Progenitor cell of endocrine pancreas (in vitro differentiated cells): ENCODE data around the gene KPNB1. TPM values are rescaled to one million over a fixed set of nuclear protein-coding genes. Genes with fewer than 3 reads are reported as not detected.
A peak's percentile ranks its signal among the peaks of the same experiment; 100 is the strongest.

Source experiments
- DNase-seq: peaks from one replicate; pipeline ENCODE4 v3.0.0; 2021; ENCODE audit warnings: low spot score; ENCODE audit not compliant: unreplicated experiment
- H3K27ac Mint-ChIP-seq: 2 replicates; pipeline ENCODE4 v1.8.0; 2021; ENCODE audit warnings: mild to moderate bottlenecking, moderate library complexity, mixed read lengths
- H3K27me3 Mint-ChIP-seq: 2 replicates; pipeline ENCODE4 v1.8.0; 2021; ENCODE audit warnings: mixed read lengths
- H3K36me3 Mint-ChIP-seq: 2 replicates; pipeline ENCODE4 v1.8.0; 2022; ENCODE audit warnings: mixed read lengths; ENCODE audit not compliant: insufficient read depth
- H3K4me1 Mint-ChIP-seq: 2 replicates; pipeline ENCODE4 v1.8.0; 2021; ENCODE audit warnings: low read depth, mixed read lengths
- H3K4me3 Mint-ChIP-seq: 2 replicates; pipeline ENCODE4 v1.8.0; 2021; ENCODE audit warnings: low read depth, mild to moderate bottlenecking, moderate library complexity, mixed read lengths
- H3K9me3 Mint-ChIP-seq: 2 replicates; pipeline ENCODE4 v1.8.0; 2021; ENCODE audit warnings: low read depth, mixed read lengths
- CTCF ChIP-seq: fragments of 200-600 bp; sonication (generic); IDR thresholded peaks from one replicate; pipeline ENCODE4 v1.5.0; 2021; ENCODE audit warnings: antibody characterized with exemption, mild to moderate bottlenecking; ENCODE audit not compliant: unreplicated experiment
- long read RNA-seq: library from polyadenylated mRNA; unstranded; transcript quantifications from one replicate; pipeline ENCODE4 v2.0.0, GENCODE V29; 2020
- total RNA-seq: library from RNA; stranded (reverse); gene quantifications from 2 replicates; pipeline ENCODE4 v1.2.1, GENCODE V29; 2021

KPNB1 gene
- 379 and 386 TPM in 2 replicates for total RNA-seq
- long read RNA-seq, full-length matches to known transcripts, result 55 of 200 reads
- long read RNA-seq, partial matches to known transcripts, result 136 of 200 reads
- long read RNA-seq, other reads (novel, unspliced or antisense), result 9 of 200 reads

- DNase-seq, result peak; percentile 99
- Mint-ChIP-seq H3K27me3 (no peaks in the 10 kb centered on the region), H3K4me1 (peaks cover 31% of the 10 kb centered on the region), H3K4me3 (peak within 1 kb of the TSS; percentile 80), H3K9me3 (no peaks in the 10 kb centered on the region), H3K27ac (peak within 1 kb of the TSS; percentile 96), H3K36me3 (peaks cover 17% of the 10 kb centered on the region)
- TF ChIP-seq CTCF, result no peak
Observed at GRCh38 chr17:47649153-47649971, at the start of gene KPNB1. TSS of gene KPNB1 (plus strand) at chr17:47649919. CDS start at chr17:47650245, 326 bp downstream.

- Mint-ChIP-seq H3K4me3 (no peak overlapping the region), H3K4me1 (no peaks in the 10 kb centered on the region), H3K36me3 (peaks cover 24% of the 10 kb centered on the region), H3K27ac (no peak overlapping the region), H3K27me3 (no peaks in the 10 kb centered on the region), H3K9me3 (no peaks in the 10 kb centered on the region)
- DNase-seq, result no peak
- no peak for TF ChIP-seq CTCF
Observed at GRCh38 chr17:47603830-47604597, 45.7 kb upstream of the KPNB1 start.

GRCh38 chr17:47604598-47604927, 45.2 kb upstream of the KPNB1 start:
- no peak for DNase-seq
- no peaks in the 10 kb centered on the region for H3K27me3 Mint-ChIP-seq
- no peaks in the 10 kb centered on the region for H3K4me1 Mint-ChIP-seq
- H3K9me3 Mint-ChIP-seq, result no peaks in the 10 kb centered on the region
- H3K4me3 Mint-ChIP-seq, result no peak overlapping the region
- no peak for TF ChIP-seq CTCF
- H3K27ac Mint-ChIP-seq, result peak overlapping the region; percentile 69
- peaks cover 23% of the 10 kb centered on the region for H3K36me3 Mint-ChIP-seq

GRCh38 chr17:47605011-47605410, 44.7 kb upstream of the KPNB1 start:
- Mint-ChIP-seq H3K4me1 (no peaks in the 10 kb centered on the region), H3K36me3 (peaks cover 23% of the 10 kb centered on the region), H3K27ac (no peak overlapping the region), H3K27me3 (no peaks in the 10 kb centered on the region), H3K9me3 (no peaks in the 10 kb centered on the region), H3K4me3 (no peak overlapping the region)
- no peak for TF ChIP-seq CTCF
- DNase-seq, result no peak

GRCh38 chr17:47607481-47607880, 42.2 kb upstream of the KPNB1 start:
- Mint-ChIP-seq H3K9me3 (no peaks in the 10 kb centered on the region), H3K27ac (no peak overlapping the region), H3K4me1 (peaks cover 9% of the 10 kb centered on the region), H3K36me3 (peaks cover 16% of the 10 kb centered on the region), H3K27me3 (no peaks in the 10 kb centered on the region), H3K4me3 (no peak overlapping the region)
- no peak for TF ChIP-seq CTCF
- DNase-seq, result no peak
